Ecto neural progenitor cell (in vitro differentiated cells): Measurements from ENCODE around the gene TBCD.

ENCODE experiments used
- DNase-seq: peaks from one replicate; pipeline ENCODE4 v3.0.0-alpha.2; 2018; ENCODE audit warnings: low spot score

The TBCD gene

DNA sequence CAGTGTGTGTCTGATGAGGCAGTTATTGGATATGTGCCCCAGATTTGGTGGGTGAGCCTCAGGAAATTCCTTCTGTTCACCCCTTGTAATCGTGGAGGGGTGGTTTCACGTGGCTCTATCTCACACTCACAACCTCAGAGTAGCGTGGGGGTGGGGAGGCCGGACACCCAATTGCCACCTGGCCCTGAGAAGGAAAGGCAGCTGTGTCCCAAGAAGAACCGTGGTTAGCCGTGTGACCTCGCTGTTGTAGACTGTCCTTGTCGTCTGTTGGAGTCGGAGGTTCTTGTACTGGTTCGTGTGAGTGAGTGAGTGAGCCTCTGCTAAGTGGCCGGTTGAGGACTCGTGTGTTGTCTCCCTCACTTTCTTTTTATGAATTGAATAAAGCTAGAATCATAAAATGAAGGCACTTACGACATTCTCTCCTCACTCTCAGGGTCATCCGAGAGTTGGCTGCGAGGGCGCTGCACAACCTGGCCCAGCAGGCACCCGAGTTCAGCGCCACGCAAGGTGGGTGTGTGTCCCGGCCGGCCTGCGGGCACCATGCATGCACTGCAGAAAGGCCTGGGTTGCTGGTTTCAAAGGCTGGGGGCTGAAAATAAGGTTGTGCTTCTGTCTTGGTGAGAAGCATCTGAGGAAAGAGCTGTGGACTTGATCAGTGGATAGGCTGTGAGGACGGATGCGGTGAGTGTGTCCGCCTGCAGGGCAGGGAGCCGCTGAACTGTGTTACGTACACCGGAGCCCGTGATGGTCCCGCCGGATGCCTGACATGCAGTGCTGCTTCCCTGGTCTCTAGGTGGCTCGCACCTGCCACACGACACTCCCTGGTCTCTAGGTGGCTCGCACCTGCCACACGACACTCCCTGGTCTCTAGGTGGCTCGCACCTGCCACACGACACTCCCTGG lies 151.4 kb downstream of the TBCD start:
- DNase-seq = no peak

DNA sequence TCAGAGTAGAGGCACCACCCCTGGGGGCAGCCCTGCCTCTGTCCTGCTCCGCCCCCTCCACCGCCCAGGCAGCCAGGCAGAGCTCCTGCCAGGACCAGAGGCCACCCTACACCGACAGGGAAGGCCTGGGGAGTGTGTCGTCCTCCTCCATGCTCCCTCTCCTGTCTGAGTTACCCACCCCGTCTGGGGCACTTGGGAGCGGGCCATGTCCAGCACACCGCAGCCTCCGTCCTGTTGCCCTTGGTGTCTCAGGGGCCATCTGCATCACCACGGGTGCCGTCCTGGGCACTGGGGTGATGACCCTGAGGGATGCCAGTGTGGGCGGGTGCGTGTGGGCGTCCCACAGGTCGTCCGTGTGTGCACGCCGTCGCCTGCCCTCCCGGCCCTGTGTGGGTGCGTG lies 153.3 kb downstream of the TBCD start:
- DNase-seq = no peak

DNA sequence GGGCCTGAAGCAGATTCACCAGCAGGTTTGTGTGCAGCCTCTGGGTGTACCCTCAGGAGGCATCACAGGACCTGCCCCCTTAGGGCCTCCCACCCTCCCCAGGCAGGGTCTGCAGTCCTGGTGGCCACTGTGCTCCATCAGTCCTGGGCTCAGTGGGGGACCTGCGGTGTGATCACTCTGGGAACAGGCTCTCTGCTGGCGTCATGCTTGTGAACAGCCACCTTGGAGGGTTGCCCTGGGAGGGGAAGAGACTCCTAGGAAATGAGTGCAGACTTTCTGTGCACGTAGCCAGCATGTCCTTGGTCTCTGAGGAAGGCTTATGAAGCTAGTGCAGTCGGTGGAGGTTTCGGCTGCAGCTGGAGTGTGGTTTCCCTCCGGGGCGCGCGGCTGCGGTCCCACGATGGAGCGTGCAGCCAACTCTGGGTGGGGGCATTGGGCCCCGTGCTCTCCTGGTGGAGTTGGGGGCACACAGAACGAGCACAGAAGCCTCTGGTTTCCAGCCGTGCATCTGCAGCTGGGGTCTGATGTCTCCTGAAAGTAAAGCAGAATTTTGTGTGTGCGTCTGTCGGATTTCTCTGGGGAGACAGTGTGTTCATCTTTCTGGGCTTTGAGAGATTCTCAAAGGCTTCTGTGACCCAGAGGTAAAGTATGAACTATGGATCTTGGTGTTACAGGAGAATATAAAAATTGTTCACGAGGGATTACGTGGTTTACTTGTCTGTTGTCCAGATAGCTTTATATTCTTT lies 156.1 kb downstream of the TBCD start:
- no peak for DNase-seq

DNA sequence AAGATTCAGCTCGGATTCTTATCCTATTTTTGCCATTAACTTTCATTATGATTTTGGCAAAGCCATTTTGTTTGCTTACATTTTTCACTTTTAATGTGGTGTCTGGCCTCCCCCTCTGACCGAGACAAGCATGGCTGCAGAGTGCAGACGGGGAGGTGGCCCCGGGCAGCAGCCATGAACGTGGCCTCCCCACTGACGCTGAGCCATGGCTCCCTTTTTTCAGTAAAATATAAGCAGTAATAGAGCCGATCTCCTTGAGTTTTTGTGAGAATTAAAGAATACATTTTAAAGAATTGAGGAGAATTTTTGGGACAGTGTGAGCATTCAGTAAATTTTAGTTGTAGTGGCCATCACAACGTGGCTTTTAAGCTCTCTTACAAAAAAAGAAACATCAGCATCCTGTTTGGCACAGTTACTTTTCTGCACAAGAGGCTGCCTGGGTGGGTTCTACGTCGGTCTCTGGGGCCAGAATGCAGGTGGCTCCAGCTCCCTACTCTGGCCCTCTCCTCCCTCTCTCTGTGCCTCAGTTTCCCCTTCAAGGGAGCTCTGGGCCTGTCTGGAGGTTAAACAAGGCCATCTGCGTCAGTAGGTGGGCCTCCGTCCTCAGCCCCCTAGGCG lies 156.8 kb downstream of the TBCD start:
- DNase-seq = no peak

DNA sequence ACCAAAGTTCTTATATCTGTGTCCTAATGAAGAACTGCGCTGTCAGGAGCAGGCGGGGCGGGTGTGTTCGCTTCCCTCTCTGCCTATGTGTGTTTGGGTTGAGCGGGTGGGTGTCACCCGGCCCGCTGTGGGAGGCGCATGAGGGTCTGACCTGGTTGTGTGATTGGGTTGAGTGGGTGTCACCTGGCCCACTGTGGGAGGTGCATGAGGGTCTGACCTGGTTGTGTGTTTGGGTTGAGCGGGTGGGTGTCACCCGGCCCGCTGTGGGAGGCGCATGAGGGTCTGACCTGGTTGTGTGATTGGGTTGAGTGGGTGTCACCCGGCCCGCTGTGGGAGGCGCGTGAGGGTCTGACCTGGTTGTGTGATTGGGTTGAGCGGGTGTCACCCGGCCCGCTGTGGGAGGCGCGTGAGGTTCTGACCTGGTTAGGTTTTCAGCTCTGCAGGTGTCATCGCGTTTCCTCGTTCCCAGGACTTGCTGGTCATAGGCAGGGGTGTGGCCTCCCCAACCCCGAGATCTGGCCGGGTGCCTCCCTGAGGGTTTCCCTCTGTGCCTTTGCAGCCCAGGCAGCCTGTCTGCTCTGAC lies 157.5 kb downstream of the TBCD start:
- no peak for DNase-seq

DNA sequence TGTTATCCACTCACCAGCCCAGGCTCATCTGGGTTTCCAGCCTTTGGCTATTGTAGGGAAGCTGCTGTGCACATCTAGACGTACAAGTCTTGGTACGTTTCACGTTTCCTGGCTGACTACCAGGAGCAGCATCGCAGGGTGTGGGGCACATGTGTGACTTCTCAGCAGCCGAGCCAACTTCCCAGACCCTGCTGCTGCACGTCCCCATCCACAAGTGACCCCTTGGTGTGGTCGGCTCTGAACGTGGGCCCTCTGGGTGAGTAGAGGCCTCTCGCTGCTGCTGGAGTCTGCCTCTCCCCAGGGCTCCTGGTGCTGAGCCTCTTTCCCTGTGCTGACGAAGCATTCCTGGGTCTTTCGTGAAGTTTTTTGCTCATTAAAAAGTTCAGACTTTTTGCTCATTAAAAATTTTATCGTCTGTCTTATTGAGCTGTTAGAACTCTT lies 158.2 kb downstream of the TBCD start:
- no peak for DNase-seq

DNA sequence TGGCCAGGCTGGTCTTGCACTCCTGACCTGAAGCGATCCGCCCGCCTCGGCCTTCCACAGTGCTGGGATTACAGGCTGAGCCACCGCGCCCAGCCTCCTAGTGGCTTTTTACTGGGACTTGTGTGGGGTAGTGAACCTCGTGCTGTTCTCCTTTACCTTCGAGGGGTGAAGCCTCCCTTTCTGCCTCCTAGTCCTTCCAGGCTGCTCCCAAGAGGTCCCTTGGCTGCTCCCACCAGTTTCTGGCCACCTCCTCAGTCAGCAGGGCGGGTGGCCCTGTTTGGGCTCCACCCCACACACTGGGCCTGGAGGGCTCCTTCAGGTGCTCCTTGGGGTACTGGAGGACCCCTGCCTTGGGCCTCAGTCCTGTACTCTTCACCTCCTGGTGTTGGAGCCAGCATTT lies 158.9 kb downstream of the TBCD start:
- no peak for DNase-seq

DNA sequence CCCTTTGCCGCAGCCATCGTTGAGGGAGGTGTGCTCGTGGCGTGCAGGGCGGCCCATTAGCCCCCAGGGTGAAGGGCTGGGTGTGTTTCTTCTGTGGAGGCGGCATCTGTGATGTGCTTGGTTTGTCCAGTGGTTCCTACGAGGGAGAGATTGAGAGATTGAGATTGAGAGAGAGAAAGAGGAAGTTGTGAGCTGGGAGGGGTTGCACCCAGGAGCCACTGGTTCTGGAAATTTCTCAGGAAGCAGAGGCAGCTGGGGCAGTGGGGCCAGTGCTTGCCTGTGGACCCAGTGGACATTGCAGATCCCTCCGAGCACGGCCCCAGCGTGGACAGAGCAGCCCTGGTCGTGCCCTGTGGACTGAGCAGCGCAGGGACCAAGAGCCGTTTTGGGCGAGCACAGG lies 160.0 kb downstream of the TBCD start:
- no peak for DNase-seq

DNA sequence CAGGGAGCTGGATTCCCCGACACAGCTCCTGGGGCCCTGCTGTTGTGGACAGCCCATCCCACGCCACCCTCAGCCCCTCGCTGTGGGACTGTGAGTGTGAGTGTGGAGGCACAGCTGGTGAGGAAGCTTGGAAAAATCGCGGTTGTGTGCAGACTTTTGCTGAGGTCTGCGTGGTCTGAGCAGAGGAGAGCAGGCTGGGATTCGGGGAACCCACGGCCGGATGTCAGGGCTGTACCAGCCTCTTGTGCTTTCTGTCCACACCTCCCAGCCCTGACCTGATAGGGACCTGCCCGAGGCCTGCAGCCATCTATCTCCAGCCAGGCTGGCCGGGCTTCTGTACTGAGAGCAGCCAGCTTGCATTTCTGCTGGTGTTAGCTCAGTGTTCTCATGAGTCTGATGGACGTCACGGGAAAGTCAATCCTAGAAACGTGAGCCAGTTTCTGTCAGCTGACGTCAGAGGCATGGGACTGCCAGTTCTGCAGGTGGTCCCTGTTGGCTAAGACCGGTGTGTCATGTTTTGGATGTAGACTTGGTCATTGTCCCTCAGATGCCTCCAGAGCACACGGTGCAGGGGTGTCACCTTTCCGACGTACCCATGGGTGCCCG lies 160.7 kb downstream of the TBCD start:
- no peak for DNase-seq

DNA sequence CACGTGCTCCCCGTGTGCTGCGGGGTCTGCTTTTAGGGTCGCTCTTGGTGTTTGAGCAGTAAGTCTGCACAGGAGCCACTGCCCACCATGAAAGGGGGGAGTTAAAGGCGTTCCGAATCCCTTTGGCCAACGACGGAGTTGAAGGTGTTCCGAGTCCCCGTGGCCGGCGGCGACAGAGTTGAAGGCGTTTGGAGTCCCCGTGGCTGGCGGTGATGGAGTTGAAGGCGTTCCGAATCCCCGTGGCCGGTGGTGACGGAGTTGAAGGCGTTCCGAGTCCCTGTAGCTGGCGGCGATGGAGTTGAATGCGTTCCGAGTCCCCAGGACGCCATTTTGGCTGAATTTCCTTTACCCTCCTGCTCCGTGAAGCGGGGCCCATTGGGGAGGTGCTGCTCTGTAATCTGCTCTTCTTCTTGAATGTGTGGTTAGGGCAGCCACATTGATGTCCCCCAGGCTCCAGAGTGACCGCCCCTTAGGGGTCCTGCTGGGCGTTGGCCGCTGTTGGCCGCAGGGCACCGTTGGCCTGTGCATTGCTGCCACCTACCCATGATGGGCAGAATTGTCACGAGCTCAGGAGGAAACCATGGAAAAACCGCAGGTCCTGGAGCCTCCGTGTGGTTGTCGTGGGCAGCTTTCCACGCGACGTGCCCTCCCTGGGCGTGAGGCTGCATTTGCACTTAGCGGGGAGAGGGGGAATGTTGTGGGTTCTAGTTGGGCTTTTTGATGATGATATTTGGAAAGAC lies 161.6 kb downstream of the TBCD start:
- no peak for DNase-seq

DNA sequence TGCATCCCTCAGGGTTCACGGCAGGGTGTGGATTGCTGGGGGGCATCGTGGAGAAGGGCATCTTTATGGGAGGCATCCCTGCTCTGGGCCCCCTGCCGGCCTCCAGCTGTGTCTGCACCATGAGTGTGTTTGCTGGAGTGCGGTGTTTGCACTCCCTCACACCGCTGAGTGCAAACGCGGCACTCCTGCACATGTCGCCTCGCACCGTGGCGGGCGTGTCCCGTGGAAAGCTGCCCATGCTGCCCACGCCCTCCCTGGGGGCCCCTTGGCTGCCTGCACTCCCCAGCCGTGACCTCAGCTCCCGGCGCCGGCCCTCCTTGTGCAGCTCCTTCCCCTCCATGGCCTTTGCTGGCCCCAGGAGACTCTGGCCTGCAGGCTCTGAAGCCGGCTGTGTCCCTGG lies 162.5 kb downstream of the TBCD start:
- DNase-seq = no peak

DNA sequence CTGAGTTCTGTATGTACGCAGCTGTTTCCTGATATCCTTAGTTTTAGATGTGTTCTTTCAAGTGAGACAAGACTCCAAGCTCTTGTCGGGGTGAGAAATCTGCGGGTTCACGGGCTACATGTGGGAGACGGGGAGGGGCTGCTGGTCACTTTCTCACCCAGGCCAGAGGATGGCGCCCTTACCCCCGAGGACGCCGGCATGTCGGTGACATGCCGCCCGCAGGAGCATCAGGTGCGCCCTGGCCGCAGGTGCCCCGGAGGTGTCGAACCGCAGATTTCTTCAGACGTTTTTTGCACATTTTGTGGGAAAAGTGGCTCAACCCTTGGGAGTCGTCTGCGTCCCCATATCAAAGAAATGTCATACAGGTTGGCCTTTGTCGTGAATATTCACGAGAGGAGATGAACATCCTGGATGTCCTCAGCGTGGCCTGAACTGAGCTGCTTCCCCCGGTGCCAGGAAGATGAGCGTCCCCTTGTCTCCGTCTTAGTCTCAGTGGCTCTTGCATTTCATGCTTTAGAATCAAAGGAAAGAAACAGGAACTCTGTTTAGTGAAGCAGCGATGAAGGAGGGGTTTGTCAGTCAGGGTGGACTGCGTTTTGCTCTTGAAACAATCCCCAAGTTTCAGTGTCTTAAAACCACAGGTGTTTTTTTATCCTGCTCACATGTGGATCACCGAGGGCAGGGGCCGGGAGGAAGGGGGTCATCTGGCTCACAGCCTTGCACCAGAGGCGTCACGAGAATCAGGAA lies 163.3 kb downstream of the TBCD start:
- DNase-seq = no peak

DNA sequence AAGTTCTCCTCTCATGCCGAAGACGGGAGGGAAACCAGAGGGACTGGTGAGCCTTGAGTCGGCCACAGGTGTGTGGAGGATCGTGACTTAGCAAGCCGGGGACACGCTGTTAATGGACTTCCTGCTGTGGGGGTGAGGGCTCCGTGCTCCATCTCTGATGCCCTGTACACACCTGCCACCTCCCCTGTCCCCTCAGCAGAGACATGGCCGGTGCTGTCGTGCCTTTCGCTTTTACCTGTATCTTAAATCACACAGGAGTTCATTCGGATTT lies 163.8 kb downstream of the TBCD start:
- DNase-seq = no peak

DNA sequence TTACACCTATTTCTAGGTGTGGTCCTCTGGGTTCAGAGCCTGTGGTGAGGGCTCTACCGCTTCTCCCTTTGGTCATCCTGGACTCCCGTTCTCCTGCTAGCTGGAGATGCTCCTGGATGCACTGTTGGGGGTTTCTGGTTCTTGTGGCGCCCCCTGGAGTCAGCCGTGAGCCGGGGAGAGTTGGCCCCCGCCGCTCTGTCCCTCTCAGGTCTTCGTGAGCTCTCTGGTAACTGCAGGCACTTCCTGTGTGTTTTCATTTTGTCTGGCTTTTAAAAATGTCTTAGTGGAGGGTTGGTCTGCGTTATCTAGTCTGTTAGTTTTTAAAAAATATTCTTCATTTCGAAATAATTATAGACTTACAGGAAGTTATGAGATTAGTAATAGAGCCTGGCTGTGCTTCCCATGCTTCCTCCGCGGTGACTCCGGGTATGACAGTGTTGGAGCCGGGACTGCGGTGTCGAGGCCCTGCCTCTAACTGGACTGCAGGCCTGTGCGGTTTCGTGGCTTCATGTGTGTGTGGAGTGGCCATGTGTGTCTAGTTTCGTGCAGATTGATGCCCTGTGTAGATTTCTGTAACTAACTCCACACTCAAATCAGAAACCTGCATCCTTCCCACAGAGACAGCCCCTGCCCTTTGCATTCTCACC lies 166.0 kb downstream of the TBCD start:
- no peak for DNase-seq

DNA sequence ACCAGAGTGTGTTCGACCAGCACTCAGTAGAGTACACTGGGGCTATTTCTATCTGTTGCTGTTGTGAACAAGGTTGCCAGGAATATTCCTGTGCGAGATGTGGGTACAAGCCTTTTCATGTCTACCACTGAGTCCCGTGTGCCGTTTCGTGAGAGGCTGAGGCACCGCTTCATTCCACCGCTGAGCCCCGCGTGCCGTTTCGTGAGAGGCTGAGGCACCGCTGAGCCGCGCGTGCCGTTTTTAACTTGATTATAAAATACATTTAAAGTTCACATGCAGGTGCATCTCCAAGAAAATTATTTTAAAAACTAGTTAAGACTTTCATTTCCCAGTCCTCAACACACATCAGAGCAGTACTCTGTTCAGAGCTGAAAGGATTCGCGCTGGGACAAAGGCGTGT lies 166.6 kb downstream of the TBCD start:
- DNase-seq = no peak

DNA sequence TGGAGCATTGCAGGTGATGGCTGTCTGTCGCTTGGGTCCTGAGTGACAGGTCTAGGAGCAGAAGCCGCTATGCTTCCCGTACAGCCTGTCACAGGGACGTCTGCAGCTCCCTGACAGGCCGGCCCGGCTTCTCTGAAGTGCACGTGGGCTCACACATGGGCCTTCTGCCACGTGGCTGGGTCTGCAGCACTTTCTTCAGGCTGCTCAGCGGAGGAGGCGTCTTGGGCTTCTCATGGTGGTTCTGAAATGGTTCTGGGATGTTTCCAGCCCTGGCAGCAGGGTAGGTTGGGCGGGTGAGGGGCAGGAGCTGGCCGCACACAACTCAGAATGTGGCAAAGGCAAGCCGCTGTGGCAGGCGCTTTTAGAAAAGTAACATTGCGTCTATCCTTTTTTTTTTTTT lies 168.3 kb downstream of the TBCD start:
- no peak for DNase-seq

DNA sequence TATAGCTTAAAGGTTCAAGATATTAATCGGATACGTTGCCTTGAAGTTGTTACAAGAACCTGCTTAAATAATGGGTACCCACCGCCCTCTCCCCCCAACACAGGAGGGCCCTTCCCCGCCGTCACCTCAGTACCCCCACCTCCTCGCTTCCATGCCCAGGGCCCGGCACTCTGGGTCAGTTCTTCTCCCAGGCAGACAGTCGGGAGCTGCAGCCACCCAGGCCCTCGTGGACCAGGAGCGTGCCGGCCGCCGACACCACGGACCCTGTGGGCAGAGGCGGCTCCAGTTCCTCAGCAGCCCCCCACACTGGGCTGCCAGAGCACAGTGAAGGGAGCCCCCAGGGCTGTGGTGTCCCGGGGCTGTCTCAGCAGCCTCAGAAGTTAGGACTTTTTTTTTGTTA lies 168.8 kb downstream of the TBCD start:
- no peak for DNase-seq

DNA sequence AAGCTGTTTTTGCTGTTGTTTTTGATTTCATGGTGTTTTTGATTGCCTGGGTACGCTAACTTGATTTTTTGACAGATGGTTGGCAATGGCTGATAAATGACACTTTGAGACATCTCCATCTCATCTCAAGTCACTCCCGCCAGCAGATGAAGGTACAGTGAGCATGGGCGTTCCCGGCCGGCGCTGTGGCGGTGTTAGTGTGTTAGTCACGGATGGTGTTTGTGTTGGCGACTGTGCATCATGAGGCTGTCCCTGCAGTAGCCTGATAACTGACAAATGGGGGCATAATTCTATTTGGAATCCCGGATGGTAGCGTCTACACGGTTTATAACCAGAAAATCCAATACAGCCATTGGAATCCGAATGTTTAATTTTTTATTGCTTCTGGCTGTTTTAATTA lies 169.6 kb downstream of the TBCD start:
- no peak for DNase-seq

DNA sequence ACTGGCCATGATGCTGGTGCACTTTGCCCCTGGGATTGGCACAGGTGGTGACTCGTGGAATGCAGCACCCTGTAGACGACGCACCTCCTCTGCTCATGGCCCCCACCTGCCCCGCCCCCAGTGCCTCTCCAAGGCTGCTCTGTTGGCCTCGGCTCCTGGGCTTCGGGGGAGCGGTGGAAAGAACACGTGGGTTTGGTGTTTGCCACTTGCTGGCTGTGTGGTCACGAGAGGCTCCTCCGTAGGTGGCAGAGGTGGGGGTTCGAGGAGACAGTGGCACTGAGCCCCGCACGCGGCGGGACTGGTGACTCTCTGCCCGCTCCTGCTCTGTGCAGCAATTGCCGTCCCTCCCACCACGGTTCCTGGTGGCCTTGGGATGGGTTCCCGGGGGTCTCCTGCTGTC lies 170.8 kb downstream of the TBCD start:
- DNase-seq = no peak

DNA sequence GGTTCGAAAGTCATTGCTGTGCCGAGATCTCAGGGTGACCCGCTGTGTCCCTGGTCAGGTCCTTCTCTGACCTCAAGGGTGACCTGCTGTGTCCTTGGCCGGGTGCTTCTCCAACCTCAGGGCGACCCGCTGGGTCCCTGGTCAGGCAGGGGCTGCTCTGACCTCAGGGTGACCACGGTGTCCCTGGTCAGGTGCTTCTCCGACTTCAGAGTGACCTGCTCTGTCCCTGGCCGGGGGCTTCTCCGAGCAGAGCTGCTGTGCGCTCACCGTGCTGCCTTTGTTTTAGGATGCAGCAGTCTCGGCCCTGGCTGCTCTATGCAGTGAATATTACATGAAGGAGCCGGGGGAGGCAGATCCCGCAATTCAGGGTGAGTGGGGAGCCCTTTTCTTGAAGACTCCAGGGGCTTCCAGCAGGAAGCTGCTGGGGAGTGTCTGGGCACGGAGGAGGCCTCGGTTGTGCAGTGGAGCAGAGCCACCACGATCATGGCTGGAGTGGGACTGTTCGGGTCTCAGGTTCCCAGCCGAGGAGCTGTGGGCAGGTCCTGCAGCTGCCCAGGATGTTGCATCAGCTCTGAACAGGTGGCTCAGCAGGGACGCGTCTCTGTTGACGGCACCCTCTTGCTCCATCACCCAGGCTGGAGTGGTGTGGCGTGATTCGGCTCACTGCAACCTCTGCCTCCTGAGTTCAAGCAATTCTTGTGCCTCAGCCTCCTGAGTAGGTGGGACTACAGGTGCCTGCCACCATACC lies 171.7 kb downstream of the TBCD start:
- no peak for DNase-seq
